Neural cell (in vitro differentiated cells): ENCODE results near the gene GSTM3. TPM values are rescaled to one million over a fixed set of nuclear protein-coding genes. Genes with fewer than 3 reads are reported as not detected.

Experiments used
- H2AFZ ChIP-seq: fragments of 200-600, 300-800 bp; sonication (generic), shearing (Covaris generic); 2 replicates; pipeline ENCODE4 v1.6.0; 2014; ENCODE audit warnings: low read depth, mild to moderate bottlenecking, antibody characterized with exemption, low read length, moderate library complexity
- H3F3A ChIP-seq: fragments of 200-600 bp; shearing (Covaris generic); 2 replicates; pipeline ENCODE4 v1.6.1; 2016; ENCODE audit warnings: mild to moderate bottlenecking, moderate library complexity, mixed read lengths, antibody characterized with exemption, low read length; ENCODE audit not compliant: insufficient read depth, poor library complexity, severe bottlenecking
- H3K27ac ChIP-seq: fragments of 200-600, 300-800 bp; sonication (generic), shearing (Covaris generic); 2 replicates; pipeline ENCODE4 v1.5.1; 2014; ENCODE audit warnings: mild to moderate bottlenecking, low read length, moderate library complexity
- H3K27me3 ChIP-seq: fragments of 300-800, 200-600 bp; sonication (generic), shearing (Covaris generic); 2 replicates; pipeline ENCODE4 v1.6.0; 2014; ENCODE audit warnings: mild to moderate bottlenecking, low read depth, low read length, moderate library complexity; ENCODE audit not compliant: insufficient read depth
- H3K36me3 ChIP-seq: fragments of 300-800, 200-600 bp; sonication (generic), shearing (Covaris generic); 2 replicates; pipeline ENCODE4 v1.5.1; 2014; ENCODE audit warnings: mild to moderate bottlenecking, antibody characterized with exemption, low read length, moderate library complexity; ENCODE audit not compliant: insufficient read depth
- H3K4me2 ChIP-seq: fragments of 300-800, 200-600 bp; sonication (generic), shearing (Covaris generic); 2 replicates; pipeline ENCODE4 v1.6.0; 2014; ENCODE audit warnings: mild to moderate bottlenecking, low read length
- H3K4me3 ChIP-seq: fragments of 300-800, 200-600 bp; sonication (generic), shearing (Covaris generic); 2 replicates; pipeline ENCODE4 v1.5.1; 2014; ENCODE audit warnings: mild to moderate bottlenecking, low read length, moderate library complexity
- H3K79me2 ChIP-seq: fragments of 200-600 bp; shearing (Covaris generic); replicated peaks from 2 replicates; pipeline ENCODE4 v1.6.0; 2014; ENCODE audit warnings: mild to moderate bottlenecking, low read length, moderate library complexity; ENCODE audit not compliant: insufficient read depth
- H3K9ac ChIP-seq: fragments of 300-800, 200-600 bp; sonication (generic), shearing (Covaris generic); 2 replicates; pipeline ENCODE4 v1.6.1; 2016; ENCODE audit warnings: mild to moderate bottlenecking, low read length, mixed read lengths
- H3K9me2 ChIP-seq: fragments of 200-600 bp; shearing (Covaris generic); 2 replicates; pipeline ENCODE4 v1.6.1; 2016; ENCODE audit warnings: mild to moderate bottlenecking, low read length, mixed read lengths; ENCODE audit not compliant: insufficient read depth
- H3K9me3 ChIP-seq: fragments of 200-600, 300-800 bp; sonication (generic), shearing (Covaris generic); 2 replicates; pipeline ENCODE4 v1.6.1; 2016; ENCODE audit warnings: mild to moderate bottlenecking, mixed run types, low read length, moderate library complexity, mixed read lengths
- H4K20me1 ChIP-seq: fragments of 200-600 bp; shearing (Covaris generic); 2 replicates; pipeline ENCODE4 v1.6.1; 2016; ENCODE audit warnings: mild to moderate bottlenecking, mixed run types; ENCODE audit not compliant: insufficient read depth
- CTCF ChIP-seq: fragments of 450-650 bp; IDR thresholded peaks from 2 replicates; pipeline ENCODE4 v1.5.1; 2014; ENCODE audit warnings: antibody characterized with exemption, mild to moderate bottlenecking, moderate library complexity; ENCODE audit not compliant: poor library complexity, severe bottlenecking
- EP300 ChIP-seq: fragments of 450-650 bp; conservative IDR thresholded peaks from 2 replicates; pipeline ENCODE4 v1.6.1; 2014; ENCODE audit warnings: antibody characterized with exemption, mild to moderate bottlenecking, moderate library complexity; ENCODE audit not compliant: poor library complexity, severe bottlenecking
- EZH2 ChIP-seq: fragments of 200-600, 300-800 bp; shearing (Covaris generic), sonication (generic); IDR thresholded peaks from 2 replicates; pipeline ENCODE4 v1.6.1; 2014; ENCODE audit warnings: antibody characterized with exemption, low read length, borderline replicate concordance, mild to moderate bottlenecking; ENCODE audit not compliant: insufficient read depth, poor library complexity, severe bottlenecking
- MXI1 ChIP-seq: fragments of 450-650 bp; conservative IDR thresholded peaks from 2 replicates; pipeline ENCODE4 v1.6.1; 2014; ENCODE audit warnings: antibody characterized with exemption, mild to moderate bottlenecking; ENCODE audit not compliant: poor library complexity, severe bottlenecking
- POLR2AphosphoS5 ChIP-seq: IDR thresholded peaks from 2 replicates; pipeline ENCODE4 v1.6.1; 2012
- RAD21 ChIP-seq: fragments of 450-650 bp; conservative IDR thresholded peaks from 2 replicates; pipeline ENCODE4 v1.6.1; 2014; ENCODE audit warnings: antibody characterized with exemption, mild to moderate bottlenecking, moderate library complexity
- REST ChIP-seq: IDR thresholded peaks from 2 replicates; pipeline ENCODE4 v1.6.1; 2012; ENCODE audit warnings: borderline replicate concordance
- SMC3 ChIP-seq: fragments of 450-650 bp; conservative IDR thresholded peaks from 2 replicates; pipeline ENCODE4 v1.6.1; 2014; ENCODE audit warnings: antibody characterized with exemption, mild to moderate bottlenecking, moderate library complexity; ENCODE audit not compliant: poor library complexity
- TAF1 ChIP-seq: IDR thresholded peaks from 2 replicates; pipeline ENCODE4 v1.6.1; 2012; ENCODE audit warnings: low read depth
- polyA plus RNA-seq: library from polyadenylated mRNA; depleted of rRNA; stranded (reverse); fragments of >200 nt; gene quantifications from 2 replicates; pipeline ENCODE4 v1.2.3, GENCODE V29; 2014

GSTM3 gene
- polyA plus RNA-seq, 1 donor from 2014 or later, result 195 TPM

- Histone ChIP-seq H3K27ac (no peak overlapping the region), H3K9me3 (no peaks in the 10 kb centered on the region), H3K9me2 (no peaks in the 10 kb centered on the region), H2AFZ (no peak overlapping the region), H3K4me2 (no peak overlapping the region), H3K79me2 (no peaks in the 10 kb centered on the region), H3K27me3 (no peaks in the 10 kb centered on the region), H3K9ac (no peak overlapping the region), H3K36me3 (no peaks in the 10 kb centered on the region), H3F3A (no peaks in the 10 kb centered on the region), H3K4me3 (no peak overlapping the region), H4K20me1 (no peaks in the 10 kb centered on the region)
- TF ChIP-seq REST, result no peak
- TF ChIP-seq MXI1, result no peak
- TF ChIP-seq TAF1, result no peak
- TF ChIP-seq RAD21, result no peak
Measured at GRCh38 chr1:109722908-109723691, 17.7 kb downstream of the GSTM3 start.

GRCh38 chr1:109721971-109722370, 18.9 kb downstream of the GSTM3 start:
- H3K36me3 ChIP-seq, result no peaks in the 10 kb centered on the region
- H3K9ac ChIP-seq, result no peak overlapping the region
- no peaks in the 10 kb centered on the region for H3K27me3 ChIP-seq
- H3K9me2 ChIP-seq, result no peaks in the 10 kb centered on the region
- TF ChIP-seq SMC3 (no peak), RAD21 (no peak), EP300 (no peak), POLR2AphosphoS5 (no peak), CTCF (no peak), REST (no peak), TAF1 (no peak), EZH2 (no peak), MXI1 (no peak)
- no peak overlapping the region for H2AFZ ChIP-seq
- no peaks in the 10 kb centered on the region for H3K9me3 ChIP-seq
- no peak overlapping the region for H3K27ac ChIP-seq
- no peaks in the 10 kb centered on the region for H3K79me2 ChIP-seq
- H3K4me3 ChIP-seq, result no peak overlapping the region
- H4K20me1 ChIP-seq, result no peaks in the 10 kb centered on the region
- H3K4me2 ChIP-seq, result no peak overlapping the region
- H3F3A ChIP-seq, result no peaks in the 10 kb centered on the region
